HepG2 (cell line): ENCODE results near the gene LRP1B. TPM values are rescaled to one million over a fixed set of nuclear protein-coding genes. Genes with fewer than 3 reads are reported as not detected.

Experiments
- ATAC-seq: fragments of 200-7000 bp; cut with Tn5 transposase; 3 replicates; pipeline ENCODE4 v1.9.1; 2020; ENCODE audit warnings: mild to moderate bottlenecking, moderate library complexity
- BruUV-seq: library from RNA; stranded (reverse); fragments of 400-500 nt; replicated peaks from 2 replicates; lab custom pipeline; 2021; lab: Mats Ljungman, UMichigan
- CTCF ChIA-PET: fragments of 300-600 bp; formaldehyde crosslinking; extraction: SDS; loops from one replicate; lab custom pipeline; 2021; ENCODE audit warnings: low total read pairs, inconsistent platforms, low intra/inter-chr PET ratio; lab: Yijun Ruan, JAX
- POLR2A ChIA-PET: fragments of 350-600 bp; sonication (Branson Sonifier 250); formaldehyde crosslinking; loops from one replicate; lab custom pipeline; 2020; ENCODE audit warnings: antibody characterized with exemption, inconsistent platforms; lab: Yijun Ruan, JAX
- DNase-seq: peaks from one replicate; pipeline ENCODE4 v3.0.0-alpha.2; 2015; ENCODE audit warnings: low spot score
- FAIRE-seq: peaks from 3 replicates; lab custom pipeline; 2011; peaks lifted over from hg19 to GRCh38; lab: Jason Lieb, UNC
- H2AFZ ChIP-seq: one replicate; pipeline ENCODE4 v1.6.1; 2011; ENCODE audit warnings: low read length, inconsistent platforms
- H3K27ac ChIP-seq: fragments of 300-600 bp; 3 replicates; pipeline ENCODE4 v1.8.0; 2011; ENCODE audit warnings: mixed run types, mild to moderate bottlenecking, mixed read lengths, low read length, inconsistent platforms; ENCODE audit not compliant: insufficient read depth; ENCODE audit errors: extremely low read length
- H3K27me3 ChIP-seq, 2 experiments: fragments of 200-600 bp in 1 of 2; 2 replicates in 1 of 2; 3 replicates in 1 of 2; pipeline versions ENCODE4 v1.6.0 to v1.8.0; 2011; ENCODE audit warnings: low read length in 2 of 2, mild to moderate bottlenecking in 2 of 2, moderate library complexity in 2 of 2, inconsistent platforms in 1 of 2; ENCODE audit not compliant: insufficient read depth in 2 of 2, control insufficient read depth in 1 of 2
- H3K36me3 ChIP-seq, 2 experiments: fragments of 200-600 bp in 1 of 2; replicated peaks in 1 of 2; 2 replicates in 1 of 2; 3 replicates in 1 of 2; pipeline versions ENCODE4 v1.5.1 to v1.8.0; 2011; ENCODE audit warnings: low read length in 2 of 2, inconsistent platforms in 1 of 2; ENCODE audit not compliant: insufficient read depth in 2 of 2, control insufficient read depth in 1 of 2
- H3K4me1 ChIP-seq: 2 replicates; pipeline ENCODE4 v1.5.1; 2012; ENCODE audit warnings: low read length, inconsistent platforms; ENCODE audit not compliant: insufficient read depth
- H3K4me2 ChIP-seq: 2 replicates; pipeline ENCODE4 v1.6.0; 2011; ENCODE audit warnings: low read depth, low read length, inconsistent platforms
- H3K4me3 ChIP-seq, 3 experiments: fragments of 200-600 bp in 1 of 3; sonication (generic), shearing (Covaris generic) in 1 of 3; replicated peaks in 1 of 3; 2 replicates each; pipeline ENCODE4 v1.5.1; 2011 to 2016; ENCODE audit warnings: low read length in 3 of 3, inconsistent platforms in 2 of 3, low read depth in 2 of 3, mild to moderate bottlenecking in 2 of 3, control low read depth in 1 of 3, mixed read lengths in 1 of 3; ENCODE audit not compliant: insufficient read depth in 1 of 3
- H3K79me2 ChIP-seq: one replicate; pipeline ENCODE4 v1.6.1; 2011; ENCODE audit warnings: low read length, inconsistent platforms; ENCODE audit not compliant: insufficient read depth
- H3K9ac ChIP-seq: 2 replicates; pipeline ENCODE4 v1.6.0; 2011; ENCODE audit warnings: mild to moderate bottlenecking, low read depth, low read length, inconsistent platforms; ENCODE audit not compliant: insufficient read depth
- H3K9me3 ChIP-seq: 2 replicates; pipeline ENCODE4 v1.5.1; 2012; ENCODE audit warnings: mild to moderate bottlenecking, low read length
- H4K20me1 ChIP-seq: 2 replicates; pipeline ENCODE4 v1.6.0; 2011; ENCODE audit warnings: inconsistent platforms, mild to moderate bottlenecking, low read length, moderate library complexity; ENCODE audit not compliant: insufficient read depth
- KLF9 ChIP-seq: IDR thresholded peaks from 2 replicates; pipeline ENCODE4 v1.6.1; 2016; ENCODE audit warnings: low read depth
- RAD51 ChIP-seq: fragments of 450-650 bp; IDR thresholded peaks from 2 replicates; pipeline ENCODE4 v1.6.1; 2016; ENCODE audit warnings: borderline replicate concordance
- ZNF780A ChIP-seq: sonication (generic); formaldehyde crosslinking; IDR thresholded peaks from 2 replicates; pipeline ENCODE4 v1.8.0; 2022; ENCODE audit warnings: mild to moderate bottlenecking, missing genetic modification reagents, moderate library complexity
- WGBS: methylation state at CpG from one replicate; pipeline ENCODE4 v1.1.6; 2017; ENCODE audit warnings: low lambda C conversion rate; 5-methylcytosine and 5-hydroxymethylcytosine counted together
- in situ Hi-C: cut with HindIII; loops from 2 replicates; pipeline ENCODE4 v1.10.0; 2017; ENCODE audit warnings: low pct_unique_long_range_greater_than_20kb; ENCODE audit not compliant: extremely low pct_ligation_motif_present
- intact Hi-C: fragments of 100-400 bp; cut with micrococcal nuclease; formaldehyde crosslinking; loops from one replicate; pipeline ENCODE4 v1.10.0; 2022; ENCODE audit not compliant: unreplicated experiment
- polyA plus RNA-seq, 8 experiments: library from polyadenylated mRNA; depleted of rRNA in 3 of 8; stranded (reverse) in 7 of 8; unstranded in 1 of 8; fragments of >200 nt; fragmentation: Illumina TruSeq in 4 of 8; extraction: Trizol in 4 of 8; gene quantifications; 2 replicates each; pipeline versions ENCODE4 v1.2.1 to v1.2.3, GENCODE V29; 2011 to 2016; ENCODE audit warnings: low read depth in 4 of 8, missing spikeins in 1 of 8, mixed read lengths in 1 of 8; ENCODE audit not compliant: insufficient read depth in 1 of 8
- total RNA-seq, 5 experiments: library from RNA; depleted of rRNA; stranded (reverse); fragments of >200 nt; fragmentation: Illumina TruSeq; extraction: Trizol; gene quantifications; 2 replicates each; pipeline ENCODE4 v1.2.3, GENCODE V29; 2016; ENCODE audit warnings: low read depth in 1 of 5
- TF ChIP-seq, protein P1 (sequence below): sonication (generic); formaldehyde crosslinking; IDR thresholded peaks from 2 replicates; pipeline ENCODE4 v1.4.0; 2020; ENCODE audit warnings: missing genetic modification reagents
- TF ChIP-seq, protein P2 (sequence below): sonication (generic); formaldehyde crosslinking; IDR thresholded peaks from 2 replicates; pipeline ENCODE4 v1.8.1; 2022; ENCODE audit warnings: low read depth, mild to moderate bottlenecking, missing genetic modification reagents

LRP1B gene
- total and polyA plus RNA-seq, 2 of the 13 experiments (the other 11 are each of a cell fraction or from before 2014, with no cell fraction given): 0.04 TPM; not detected in 1

DNA sequence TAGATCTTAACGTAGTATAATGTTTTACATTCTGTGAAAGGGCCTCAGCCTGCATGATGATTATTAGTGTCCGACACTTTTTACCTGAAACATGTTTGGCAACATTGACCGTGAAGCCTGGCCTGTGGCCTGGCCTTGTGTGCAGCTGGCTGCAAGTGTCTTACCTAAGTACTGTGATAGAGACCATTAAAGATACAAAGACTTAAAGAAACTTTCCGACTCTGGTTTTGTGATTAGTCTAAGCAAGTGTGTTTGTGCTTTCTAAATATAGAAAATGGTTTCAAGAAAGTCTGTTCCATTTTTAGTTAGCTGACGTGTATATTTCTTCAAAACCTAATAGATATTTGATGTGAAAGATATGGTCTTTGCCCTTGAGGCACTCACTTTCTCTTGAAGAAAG, 601.8 kb downstream of the LRP1B start:
- in situ Hi-C loops: no loop called here
- DNase-seq (no peak), ATAC-seq (no peak), FAIRE-seq (no peak)
- Histone ChIP-seq H3K4me3 (no peak overlapping the region), H3K27ac (no peak overlapping the region), H3K79me2 (no peaks in the 10 kb centered on the region), H2AFZ (no peak overlapping the region), H3K36me3 (no peaks in the 10 kb centered on the region), H3K27me3 (no peaks in the 10 kb centered on the region), H3K4me2 (no peak overlapping the region), H3K9me3 (no peaks in the 10 kb centered on the region), H3K9ac (no peak overlapping the region), H4K20me1 (no peaks in the 10 kb centered on the region), H3K4me1 (no peaks in the 10 kb centered on the region)
- intact Hi-C loops: no loop called here
- ChIA-PET POLR2A (no interaction called here), CTCF (no interaction called here)
- 8% methylated on average over 5 of the region's 5 CpGs for WGBS
- TF ChIP-seq, protein P1, sequence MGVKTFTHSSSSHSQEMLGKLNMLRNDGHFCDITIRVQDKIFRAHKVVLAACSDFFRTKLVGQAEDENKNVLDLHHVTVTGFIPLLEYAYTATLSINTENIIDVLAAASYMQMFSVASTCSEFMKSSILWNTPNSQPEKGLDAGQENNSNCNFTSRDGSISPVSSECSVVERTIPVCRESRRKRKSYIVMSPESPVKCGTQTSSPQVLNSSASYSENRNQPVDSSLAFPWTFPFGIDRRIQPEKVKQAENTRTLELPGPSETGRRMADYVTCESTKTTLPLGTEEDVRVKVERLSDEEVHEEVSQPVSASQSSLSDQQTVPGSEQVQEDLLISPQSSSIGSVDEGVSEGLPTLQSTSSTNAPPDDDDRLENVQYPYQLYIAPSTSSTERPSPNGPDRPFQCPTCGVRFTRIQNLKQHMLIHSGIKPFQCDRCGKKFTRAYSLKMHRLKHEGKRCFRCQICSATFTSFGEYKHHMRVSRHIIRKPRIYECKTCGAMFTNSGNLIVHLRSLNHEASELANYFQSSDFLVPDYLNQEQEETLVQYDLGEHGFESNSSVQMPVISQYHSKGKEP (CRISPR knock-in tag): no peak
- TF ChIP-seq, protein P2, sequence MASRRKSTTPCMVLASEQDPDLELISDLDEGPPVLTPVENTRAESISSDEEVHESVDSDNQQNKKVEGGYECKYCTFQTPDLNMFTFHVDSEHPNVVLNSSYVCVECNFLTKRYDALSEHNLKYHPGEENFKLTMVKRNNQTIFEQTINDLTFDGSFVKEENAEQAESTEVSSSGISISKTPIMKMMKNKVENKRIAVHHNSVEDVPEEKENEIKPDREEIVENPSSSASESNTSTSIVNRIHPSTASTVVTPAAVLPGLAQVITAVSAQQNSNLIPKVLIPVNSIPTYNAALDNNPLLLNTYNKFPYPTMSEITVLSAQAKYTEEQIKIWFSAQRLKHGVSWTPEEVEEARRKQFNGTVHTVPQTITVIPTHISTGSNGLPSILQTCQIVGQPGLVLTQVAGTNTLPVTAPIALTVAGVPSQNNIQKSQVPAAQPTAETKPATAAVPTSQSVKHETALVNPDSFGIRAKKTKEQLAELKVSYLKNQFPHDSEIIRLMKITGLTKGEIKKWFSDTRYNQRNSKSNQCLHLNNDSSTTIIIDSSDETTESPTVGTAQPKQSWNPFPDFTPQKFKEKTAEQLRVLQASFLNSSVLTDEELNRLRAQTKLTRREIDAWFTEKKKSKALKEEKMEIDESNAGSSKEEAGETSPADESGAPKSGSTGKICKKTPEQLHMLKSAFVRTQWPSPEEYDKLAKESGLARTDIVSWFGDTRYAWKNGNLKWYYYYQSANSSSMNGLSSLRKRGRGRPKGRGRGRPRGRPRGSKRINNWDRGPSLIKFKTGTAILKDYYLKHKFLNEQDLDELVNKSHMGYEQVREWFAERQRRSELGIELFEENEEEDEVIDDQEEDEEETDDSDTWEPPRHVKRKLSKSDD (CRISPR knock-in tag): no peak
- TF ChIP-seq KLF9 (CRISPR knock-in tag) (no peak), ZNF780A (no peak), RAD51 (no peak)
- BruUV-seq: no TSS peak
